HCT116 (cell line): ENCODE measurements around the gene SCTR. TPM values are rescaled to one million over a fixed set of nuclear protein-coding genes. Genes with fewer than 3 reads are reported as not detected.

Experiments
- ATAC-seq: fragments of 200-7000 bp; cut with Tn5 transposase; 2 replicates; pipeline ENCODE4 v1.9.1; 2020; ENCODE audit warnings: mild to moderate bottlenecking, moderate library complexity
- BruUV-seq: library from RNA; stranded (reverse); fragments of 400-500 nt; replicated peaks from 2 replicates; lab custom pipeline; 2021; lab: Mats Ljungman, UMichigan
- CTCF ChIA-PET: fragments of 300-600 bp; sonication (Branson Sonifier 250); formaldehyde crosslinking; loops from one replicate; lab custom pipeline; 2021; ENCODE audit warnings: antibody characterized with exemption; lab: Charles Lee
- POLR2A ChIA-PET: fragments of 300-600, 350-600 bp; sonication (Branson Sonifier 250); formaldehyde crosslinking; loops from one replicate; lab custom pipeline; 2021; ENCODE audit warnings: antibody characterized with exemption; lab: Charles Lee
- RAD21 ChIA-PET, 2 experiments: fragments of 300-600 bp; sonication (Branson Sonifier 250); formaldehyde crosslinking; loops; one replicate each; lab custom pipeline; 2023; ENCODE audit warnings: low total read pairs in 2 of 2; ENCODE audit not compliant: uncharacterized antibody in 2 of 2, unreplicated experiment in 2 of 2, low non-redundant PET in 1 of 2; lab: Charles Lee
- DNase-seq: peaks from one replicate; pipeline ENCODE4 v3.0.0-alpha.2; 2010; ENCODE audit warnings: low read depth, low spot score
- H2AFZ ChIP-seq: fragments of 200-600 bp; shearing (Covaris generic), sonication (generic); 2 replicates; pipeline ENCODE4 v1.6.1; 2017; ENCODE audit warnings: low read depth, mixed run types, mixed read lengths, antibody characterized with exemption, low read length; ENCODE audit not compliant: poor library complexity, severe bottlenecking
- H3K27ac ChIP-seq: 2 replicates; pipeline ENCODE4 v1.5.1; 2012; ENCODE audit warnings: low read depth, low read length
- H3K27me3 ChIP-seq: fragments of 200-600 bp; sonication (generic); 2 replicates; pipeline ENCODE4 v1.6.1; 2016; ENCODE audit warnings: mixed run types, low read length, mixed read lengths; ENCODE audit not compliant: insufficient read depth
- H3K36me3 ChIP-seq, 2 experiments: fragments of 200-500 bp in 1 of 2; fragments of 200-600 bp in 1 of 2; sonication (Bioruptor generic) in 1 of 2; sonication (generic) in 1 of 2; 2 replicates each; pipeline versions ENCODE4 v1.5.1 to v1.6.1; 2014 to 2016; ENCODE audit warnings: low read length in 2 of 2, inconsistent platforms in 1 of 2, mixed read lengths in 1 of 2, mixed run types in 1 of 2; ENCODE audit not compliant: insufficient read depth in 2 of 2, control insufficient read depth in 1 of 2
- H3K4me1 ChIP-seq, 2 experiments: fragments of 200-600 bp in 1 of 2; sonication (generic) in 1 of 2; 2 replicates each; pipeline versions ENCODE4 v1.5.1 to v1.6.1; 2012 to 2017; ENCODE audit warnings: low read length in 2 of 2, inconsistent platforms in 1 of 2, mild to moderate bottlenecking in 1 of 2, mixed read lengths in 1 of 2, mixed run types in 1 of 2, moderate library complexity in 1 of 2; ENCODE audit not compliant: insufficient read depth in 2 of 2, control insufficient read depth in 1 of 2
- H3K4me2 ChIP-seq: fragments of 200-600 bp; sonication (generic); 2 replicates; pipeline ENCODE4 v1.6.1; 2017; ENCODE audit warnings: mixed run types, low read length, mixed read lengths
- H3K4me3 ChIP-seq, 2 experiments: fragments of 200-600 bp in 1 of 2; sonication (generic) in 1 of 2; replicated peaks in 1 of 2; 2 replicates each; pipeline ENCODE4 v1.5.1; 2011 to 2016; ENCODE audit warnings: low read length in 2 of 2, control low read depth in 1 of 2, low read depth in 1 of 2, mild to moderate bottlenecking in 1 of 2, mixed read lengths in 1 of 2, mixed run types in 1 of 2
- H3K79me2 ChIP-seq: fragments of 200-600 bp; sonication (generic); 2 replicates; pipeline ENCODE4 v1.6.1; 2017; ENCODE audit warnings: mild to moderate bottlenecking, mixed run types, low read length, moderate library complexity, mixed read lengths; ENCODE audit not compliant: insufficient read depth
- H3K9ac ChIP-seq: fragments of 200-600 bp; sonication (generic); 2 replicates; pipeline ENCODE4 v1.6.1; 2016; ENCODE audit warnings: low read length, mixed read lengths
- H3K9me2 ChIP-seq: fragments of 200-600 bp; sonication (generic), shearing (Covaris generic); 2 replicates; pipeline ENCODE4 v1.6.1; 2017; ENCODE audit warnings: mixed run types, mild to moderate bottlenecking, moderate library complexity; ENCODE audit not compliant: insufficient read depth
- H3K9me3 ChIP-seq, 2 experiments: fragments of 200-500 bp in 1 of 2; fragments of 200-600 bp in 1 of 2; sonication (Bioruptor generic) in 1 of 2; sonication (generic) in 1 of 2; 2 replicates each; pipeline ENCODE4 v1.6.1; 2014 to 2017; ENCODE audit warnings: low read length in 2 of 2, mixed read lengths in 2 of 2, inconsistent platforms in 1 of 2, low read depth in 1 of 2, mild to moderate bottlenecking in 1 of 2, mixed run types in 1 of 2, moderate library complexity in 1 of 2; ENCODE audit not compliant: control insufficient read depth in 1 of 2, insufficient read depth in 1 of 2
- H4K20me1 ChIP-seq: fragments of 200-600 bp; sonication (generic), shearing (Covaris generic); 2 replicates; pipeline ENCODE4 v1.6.1; 2017; ENCODE audit warnings: mixed run types, mild to moderate bottlenecking, moderate library complexity; ENCODE audit not compliant: insufficient read depth
- CBX3 ChIP-seq: IDR thresholded peaks from 2 replicates; pipeline ENCODE4 v1.6.1; 2012; ENCODE audit warnings: low read depth
- CEBPB ChIP-seq: IDR thresholded peaks from 2 replicates; pipeline ENCODE4 v1.6.1; 2012; ENCODE audit warnings: low read depth
- EGR1 ChIP-seq: IDR thresholded peaks from 2 replicates; pipeline ENCODE4 v1.6.1; 2012; ENCODE audit warnings: low read depth
- ELF1 ChIP-seq: IDR thresholded peaks from 2 replicates; pipeline ENCODE4 v1.6.1; 2012; ENCODE audit warnings: low read depth, borderline replicate concordance
- FOSL1 ChIP-seq: IDR thresholded peaks from 2 replicates; pipeline ENCODE4 v1.6.1; 2012; ENCODE audit warnings: low read depth
- POLR2A ChIP-seq: IDR thresholded peaks from 2 replicates; pipeline ENCODE4 v1.7.0; 2011; ENCODE audit warnings: borderline replicate concordance; ENCODE audit not compliant: insufficient read depth, insufficient read length; ENCODE audit errors: extremely low read depth
- RAD21 ChIP-seq: IDR thresholded peaks from 2 replicates; pipeline ENCODE4 v1.6.1; 2012; ENCODE audit warnings: low read depth, mild to moderate bottlenecking
- SRF ChIP-seq: IDR thresholded peaks from 2 replicates; pipeline ENCODE4 v1.6.1; 2012; ENCODE audit warnings: low read depth
- YY1 ChIP-seq: IDR thresholded peaks from 2 replicates; pipeline ENCODE4 v1.6.1; 2011; ENCODE audit warnings: low read length, low read depth, moderate library complexity, mild to moderate bottlenecking; ENCODE audit not compliant: insufficient replicate concordance; ENCODE audit errors: extremely low read depth
- ZFX ChIP-seq: fragments of 450-650 bp; IDR thresholded peaks from 2 replicates; pipeline ENCODE4 v1.6.1; 2017
- intact Hi-C: fragments of 100-400 bp; cut with micrococcal nuclease; formaldehyde crosslinking; loops from 2 replicates; pipeline ENCODE4 v1.10.0; 2022
- total RNA-seq: library from RNA; stranded (reverse); gene quantifications from one replicate; pipeline ENCODE4 v1.2.1, GENCODE V29; 2021; ENCODE audit not compliant: unreplicated experiment
- TF ChIP-seq, protein P1 (sequence below), 3 experiments: fragments of 200-600 bp in 1 of 3; sonication (generic) in 1 of 3; IDR thresholded peaks in 2 of 3; conservative IDR thresholded peaks in 1 of 3; 2 replicates each; pipeline ENCODE4 v1.5.1; 2012 to 2017; ENCODE audit warnings: low read depth in 2 of 3, low read length in 2 of 3, antibody characterized with exemption in 1 of 3, borderline replicate concordance in 1 of 3, control low read depth in 1 of 3, mild to moderate bottlenecking in 1 of 3, mixed read lengths in 1 of 3, mixed run types in 1 of 3, moderate library complexity in 1 of 3; ENCODE audit not compliant: insufficient read depth in 1 of 3
- TF ChIP-seq, protein P2 (sequence below): IDR thresholded peaks from 2 replicates; pipeline ENCODE4 v1.6.1; 2012

The SCTR gene
- total RNA-seq, 1 experiment from 2014 or later, result not detected

DNA sequence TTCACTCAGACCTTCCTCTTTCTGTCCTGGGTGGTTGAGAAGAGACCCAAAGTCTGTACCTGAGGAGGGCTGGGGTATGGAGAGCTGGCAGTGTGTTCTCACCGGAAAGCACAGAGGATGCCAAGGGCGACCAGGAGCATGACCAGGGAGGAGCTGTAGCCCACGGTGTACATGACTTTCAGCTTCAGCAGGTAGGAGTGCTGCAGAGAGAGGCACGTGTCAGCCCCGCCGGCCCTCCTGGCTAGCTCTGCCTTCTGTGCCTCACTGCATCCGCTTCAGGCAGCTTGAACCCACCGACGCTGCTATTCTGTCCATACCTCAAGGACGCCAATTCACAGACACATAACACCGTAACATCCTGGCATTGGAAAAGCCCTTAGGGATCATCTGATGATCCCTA lies 58.6 kb downstream of the SCTR start:
- CTCF ChIA-PET, result interaction anchor here (2.0 kb wide), 1 partner anchor 11 kb away, joined by 7 read pairs; no protein-coding TSS in a partner anchor

More for the DNA sequence above, 58.6 kb downstream of the SCTR start:
- H3K4me3 ChIP-seq, result no peak overlapping the region
- ATAC-seq, result no peak
- POLR2A ChIA-PET, result no interaction called here
- TF ChIP-seq CEBPB (no peak), SRF (no peak), EGR1 (no peak), RAD21 (no peak), ZFX (no peak), FOSL1 (no peak), YY1 (no peak), ELF1 (no peak), CBX3 (no peak), POLR2A (no peak)
- TF ChIP-seq, protein P1, sequence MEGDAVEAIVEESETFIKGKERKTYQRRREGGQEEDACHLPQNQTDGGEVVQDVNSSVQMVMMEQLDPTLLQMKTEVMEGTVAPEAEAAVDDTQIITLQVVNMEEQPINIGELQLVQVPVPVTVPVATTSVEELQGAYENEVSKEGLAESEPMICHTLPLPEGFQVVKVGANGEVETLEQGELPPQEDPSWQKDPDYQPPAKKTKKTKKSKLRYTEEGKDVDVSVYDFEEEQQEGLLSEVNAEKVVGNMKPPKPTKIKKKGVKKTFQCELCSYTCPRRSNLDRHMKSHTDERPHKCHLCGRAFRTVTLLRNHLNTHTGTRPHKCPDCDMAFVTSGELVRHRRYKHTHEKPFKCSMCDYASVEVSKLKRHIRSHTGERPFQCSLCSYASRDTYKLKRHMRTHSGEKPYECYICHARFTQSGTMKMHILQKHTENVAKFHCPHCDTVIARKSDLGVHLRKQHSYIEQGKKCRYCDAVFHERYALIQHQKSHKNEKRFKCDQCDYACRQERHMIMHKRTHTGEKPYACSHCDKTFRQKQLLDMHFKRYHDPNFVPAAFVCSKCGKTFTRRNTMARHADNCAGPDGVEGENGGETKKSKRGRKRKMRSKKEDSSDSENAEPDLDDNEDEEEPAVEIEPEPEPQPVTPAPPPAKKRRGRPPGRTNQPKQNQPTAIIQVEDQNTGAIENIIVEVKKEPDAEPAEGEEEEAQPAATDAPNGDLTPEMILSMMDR (IDR thresholded peaks at IDR 0.05 in 2 of 3, conservative IDR thresholded peaks at IDR 0.05 in 1 of 3; ENCODE audit: borderline replicate concordance in 1 of 3, insufficient read depth in 1 of 3, low read depth in 2 of 3, low read length in 2 of 3), result no peak
- TF ChIP-seq, protein P2, sequence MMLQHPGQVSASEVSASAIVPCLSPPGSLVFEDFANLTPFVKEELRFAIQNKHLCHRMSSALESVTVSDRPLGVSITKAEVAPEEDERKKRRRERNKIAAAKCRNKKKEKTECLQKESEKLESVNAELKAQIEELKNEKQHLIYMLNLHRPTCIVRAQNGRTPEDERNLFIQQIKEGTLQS, result no peak
- TF ChIP-seq, all 23 proteins: peak for 0
- H3K27me3 ChIP-seq, result no peaks in the 10 kb centered on the region
- H4K20me1 ChIP-seq, result no peaks in the 10 kb centered on the region
- no peaks in the 10 kb centered on the region for H3K79me2 ChIP-seq
- H2AFZ ChIP-seq, result no peak overlapping the region
- RAD21 ChIA-PET, result no interaction called here
- no TSS peak for BruUV-seq
- H3K9me3 ChIP-seq, result no peaks in the 10 kb centered on the region
- H3K4me1 ChIP-seq, result peaks cover 0 to 4% of the 10 kb centered on the region in 2 experiments; a peak in 1 of 4 replicates
- H3K9me2 ChIP-seq, result no peaks in the 10 kb centered on the region
- no peak overlapping the region for H3K4me2 ChIP-seq
- H3K27ac ChIP-seq, result no peak overlapping the region
- H3K36me3 ChIP-seq, result no peaks in the 10 kb centered on the region
- DNase-seq, result no peak
- intact Hi-C loops, result no loop called here
- H3K9ac ChIP-seq, result no peak overlapping the region
